IMR-90 (cell line): Measurements from ENCODE around the gene FGFR4. TPM values are rescaled to one million over a fixed set of nuclear protein-coding genes. Genes with fewer than 3 reads are reported as not detected.

Source experiments
- ATAC-seq: fragments of 200-7000 bp; cut with Tn5 transposase; 2 replicates; pipeline ENCODE4 v1.9.1; 2020; ENCODE audit warnings: low read depth, mild to moderate bottlenecking, moderate library complexity
- BruUV-seq: library from RNA; stranded (reverse); fragments of 400-500 nt; replicated peaks from 2 replicates; lab custom pipeline; 2021; lab: Mats Ljungman, UMichigan
- CTCF ChIA-PET: fragments of 300-600 bp; formaldehyde crosslinking; extraction: SDS; loops from one replicate; lab custom pipeline; 2021; ENCODE audit warnings: antibody characterized with exemption; lab: Yijun Ruan, JAX
- POLR2A ChIA-PET: fragments of 300-600 bp; sonication (Branson Sonifier 250); formaldehyde crosslinking; loops from one replicate; lab custom pipeline; 2022; ENCODE audit warnings: antibody characterized with exemption; ENCODE audit not compliant: unreplicated experiment; lab: Charles Lee
- DNase-seq: peaks from one replicate; pipeline ENCODE4 v3.0.0; 2013
- H2AFZ ChIP-seq: replicated peaks from 2 replicates; pipeline ENCODE3; 2013; ENCODE audit warnings: low read length, mild to moderate bottlenecking; ENCODE audit not compliant: poor library complexity
- H2AK5ac ChIP-seq: 2 replicates; pipeline ENCODE4 v1.6.1; 2013; ENCODE audit warnings: low read depth, low read length, inconsistent platforms
- H2AK9ac ChIP-seq: replicated peaks from 2 replicates; pipeline ENCODE3; 2013; ENCODE audit warnings: mild to moderate bottlenecking, low read depth, low read length, moderate library complexity; ENCODE audit not compliant: poor library complexity
- H2BK120ac ChIP-seq: 2 replicates; pipeline ENCODE4 v1.6.1; 2013; ENCODE audit warnings: low read depth, low read length, inconsistent platforms
- H2BK15ac ChIP-seq: 3 replicates; pipeline ENCODE4 v1.6.1; 2013; ENCODE audit warnings: low read depth, low read length, inconsistent platforms
- H2BK20ac ChIP-seq: 2 replicates; pipeline ENCODE4 v1.6.1; 2013; ENCODE audit warnings: low read depth, mild to moderate bottlenecking, inconsistent platforms, low read length, moderate library complexity
- H2BK5ac ChIP-seq: 2 replicates; pipeline ENCODE4 v1.6.1; 2013; ENCODE audit warnings: mild to moderate bottlenecking, low read depth, low read length, inconsistent platforms; ENCODE audit not compliant: poor library complexity, severe bottlenecking
- H3K14ac ChIP-seq: replicated peaks from 2 replicates; pipeline ENCODE4 v1.6.1; 2013; ENCODE audit warnings: low read depth, low read length, inconsistent platforms
- H3K18ac ChIP-seq: 2 replicates; pipeline ENCODE4 v1.6.1; 2013; ENCODE audit warnings: low read depth, low read length, control low read depth
- H3K23ac ChIP-seq: 2 replicates; pipeline ENCODE4 v1.6.1; 2013; ENCODE audit warnings: low read depth, low read length, inconsistent platforms
- H3K27ac ChIP-seq: 2 replicates; pipeline ENCODE4 v1.5.1; 2013; ENCODE audit warnings: mild to moderate bottlenecking, control low read depth, low read length; ENCODE audit not compliant: insufficient read depth
- H3K27me3 ChIP-seq: 2 replicates; pipeline ENCODE4 v1.6.1; 2013; ENCODE audit warnings: low read length; ENCODE audit not compliant: control insufficient read depth, insufficient read depth
- H3K36me3 ChIP-seq: 2 replicates; pipeline ENCODE4 v1.6.1; 2013; ENCODE audit warnings: low read length, mixed read lengths; ENCODE audit not compliant: control insufficient read depth, insufficient read depth
- H3K4ac ChIP-seq: 2 replicates; pipeline ENCODE4 v1.6.1; 2013; ENCODE audit warnings: low read depth, low read length, inconsistent platforms
- H3K4me1 ChIP-seq: 2 replicates; pipeline ENCODE4 v1.6.1; 2013; ENCODE audit warnings: low read length, mixed read lengths; ENCODE audit not compliant: control insufficient read depth, insufficient read depth
- H3K4me2 ChIP-seq: 2 replicates; pipeline ENCODE4 v1.6.1; 2013; ENCODE audit warnings: low read depth, mild to moderate bottlenecking, control low read depth, low read length, moderate library complexity
- H3K4me3 ChIP-seq: 2 replicates; pipeline ENCODE4 v1.5.1; 2013; ENCODE audit warnings: low read depth, mild to moderate bottlenecking, control low read depth, low read length, moderate library complexity; ENCODE audit not compliant: insufficient read depth
- H3K56ac ChIP-seq: 2 replicates; pipeline ENCODE4 v1.6.1; 2013; ENCODE audit warnings: low read length, inconsistent platforms; ENCODE audit not compliant: insufficient read depth; ENCODE audit errors: extremely low read depth
- H3K79me1 ChIP-seq, 2 experiments: 2 replicates each; pipeline ENCODE4 v1.6.1; 2013; ENCODE audit warnings: low read length in 2 of 2, inconsistent platforms in 1 of 2, low read depth in 1 of 2
- H3K9ac ChIP-seq: 2 replicates; pipeline ENCODE4 v1.6.1; 2013; ENCODE audit warnings: low read depth, low read length, control low read depth
- H3K9me1 ChIP-seq: 2 replicates; pipeline ENCODE4 v1.6.1; 2013; ENCODE audit warnings: low read length, inconsistent platforms; ENCODE audit not compliant: insufficient read depth
- H3K9me3 ChIP-seq: 2 replicates; pipeline ENCODE4 v1.6.1; 2013; ENCODE audit warnings: low read length; ENCODE audit not compliant: control insufficient read depth, insufficient read depth
- H4K20me1 ChIP-seq: 2 replicates; pipeline ENCODE4 v1.6.1; 2013; ENCODE audit warnings: low read length, inconsistent platforms; ENCODE audit not compliant: insufficient read depth
- H4K5ac ChIP-seq: 2 replicates; pipeline ENCODE4 v1.6.1; 2013; ENCODE audit warnings: mild to moderate bottlenecking, low read depth, low read length, control low read depth
- H4K8ac ChIP-seq, 2 experiments: 2 replicates each; pipeline ENCODE4 v1.6.1; 2013; ENCODE audit warnings: low read depth in 2 of 2, low read length in 2 of 2, control low read depth in 1 of 2, inconsistent platforms in 1 of 2
- H4K91ac ChIP-seq: 2 replicates; pipeline ENCODE4 v1.6.1; 2013; ENCODE audit warnings: low read depth, low read length, inconsistent platforms; ENCODE audit not compliant: insufficient read depth
- BHLHE40 ChIP-seq: fragments of 150-350 bp; IDR thresholded peaks from 2 replicates; pipeline ENCODE4 v1.6.1; 2016; ENCODE audit warnings: mild to moderate bottlenecking, low read depth, low read length
- CEBPB ChIP-seq: IDR thresholded peaks from 2 replicates; pipeline ENCODE4 v1.6.1; 2012; ENCODE audit warnings: low read depth, low read length, improper control_type of control experiment
- CHD1 ChIP-seq: IDR thresholded peaks from 2 replicates; pipeline ENCODE4 v1.6.1; 2012; ENCODE audit warnings: low read depth, low read length, improper control_type of control experiment
- MAFK ChIP-seq: IDR thresholded peaks from 2 replicates; pipeline ENCODE4 v1.6.1; 2012; ENCODE audit warnings: low read depth, low read length, improper control_type of control experiment
- MXI1 ChIP-seq: IDR thresholded peaks from 2 replicates; pipeline ENCODE4 v1.6.1; 2012; ENCODE audit warnings: low read depth, mild to moderate bottlenecking, low read length, moderate library complexity, borderline replicate concordance
- NFE2L2 ChIP-seq: fragments of 150-350 bp; IDR thresholded peaks from 2 replicates; pipeline ENCODE4 v1.6.1; 2016; ENCODE audit warnings: low read depth, mild to moderate bottlenecking, low read length
- RCOR1 ChIP-seq: IDR thresholded peaks from 2 replicates; pipeline ENCODE4 v1.6.1; 2012; ENCODE audit warnings: mild to moderate bottlenecking, low read length, improper control_type of control experiment; ENCODE audit not compliant: insufficient replicate concordance
- RFX5 ChIP-seq: IDR thresholded peaks from 2 replicates; pipeline ENCODE4 v1.8.0; 2012; ENCODE audit warnings: low read depth, mild to moderate bottlenecking, low read length, moderate library complexity
- WGBS, 2 experiments: methylation state at CpG; one replicate each; pipeline versions ENCODE4 v1.1.5 to v1.1.7; 2013; ENCODE audit warnings: missing lambda C conversion rate in 2 of 2; ENCODE audit not compliant: insufficient read length in 1 of 2; ENCODE audit errors: extremely low coverage in 2 of 2; 5-methylcytosine and 5-hydroxymethylcytosine counted together
- dilution Hi-C: fragments of 300-500 bp; cut with HindIII; formaldehyde crosslinking; loops from one replicate; pipeline ENCODE4 v1.14.3; 2018; ENCODE audit warnings: low sequenced_read_pairs; ENCODE audit not compliant: unreplicated experiment
- in situ Hi-C: fragments of 300-500 bp; cut with MboI; formaldehyde crosslinking; loops from 3 replicates; pipeline ENCODE4 v1.14.3; 2019; ENCODE audit warnings: low sequenced_read_pairs, inconsistent platforms, mixed read lengths
- intact Hi-C: fragments of 100-400 bp; cut with micrococcal nuclease; formaldehyde crosslinking; loops from 2 replicates; pipeline ENCODE4 v1.10.0; 2022
- polyA plus RNA-seq, 3 experiments: library from polyadenylated mRNA; depleted of rRNA; stranded (reverse); fragments of >200 nt; gene quantifications; 2 replicates each; pipeline ENCODE4 v1.2.3, GENCODE V29; 2012; ENCODE audit warnings: low replicate concordance in 1 of 3
- total RNA-seq: library from RNA; depleted of rRNA; stranded (reverse); fragments of >200 nt; gene quantifications from 2 replicates; pipeline ENCODE4 v1.2.3, GENCODE V29; 2012

The FGFR4 gene
- total and polyA plus RNA-seq, 2 of the 4 experiments (the other 2 are of a cell fraction): 0.90 to 2.4 TPM

GRCh38 chr5:177126771-177127170 is 40.1 kb downstream of the FGFR4 start:
- no TSS peak for BruUV-seq
- H4K20me1 ChIP-seq: no peaks in the 10 kb centered on the region
- H3K27me3 ChIP-seq: no peaks in the 10 kb centered on the region
- CTCF ChIA-PET: no interaction called here
- H3K56ac ChIP-seq: no peak overlapping the region
- H2AK5ac ChIP-seq: no peak overlapping the region
- intact Hi-C loops: no loop called here
- H4K8ac ChIP-seq: no peak overlapping the region
- peaks cover 4% of the 10 kb centered on the region for H3K4me1 ChIP-seq
- H4K91ac ChIP-seq: no peak overlapping the region
- no peaks in the 10 kb centered on the region for H3K9me3 ChIP-seq
- no peak overlapping the region for H2AK9ac ChIP-seq
- no CpG with 5 or more reads among the region's 1 CpG for WGBS, 2 experiments
- no peak overlapping the region for H3K27ac ChIP-seq
- no peak overlapping the region for H3K4ac ChIP-seq
- peak overlapping the region; percentile 51 for H2AFZ ChIP-seq
- no peak overlapping the region for H3K9ac ChIP-seq
- no peak for DNase-seq
- H3K9me1 ChIP-seq: peaks cover 19% of the 10 kb centered on the region
- no peak overlapping the region for H2BK15ac ChIP-seq
- H2BK20ac ChIP-seq: no peak overlapping the region
- no peak overlapping the region for H3K23ac ChIP-seq
- in situ Hi-C loops: no loop called here
- POLR2A ChIA-PET: no interaction called here
- TF ChIP-seq RFX5 (no peak), BHLHE40 (no peak), RCOR1 (no peak), NFE2L2 (no peak), MAFK (no peak), MXI1 (no peak), CHD1 (no peak), CEBPB (no peak)
- H4K5ac ChIP-seq: no peak overlapping the region
- H3K4me2 ChIP-seq: no peak overlapping the region
- no peaks in the 10 kb centered on the region for H3K36me3 ChIP-seq
- dilution Hi-C loops: no loop called here
- no peak overlapping the region for H2BK120ac ChIP-seq
- H2BK5ac ChIP-seq: no peak overlapping the region
- ATAC-seq: no peak
- H3K79me1 ChIP-seq: no peaks in the 10 kb centered on the region
- H3K18ac ChIP-seq: no peak overlapping the region
- H3K14ac ChIP-seq: no peak overlapping the region
- no peak overlapping the region for H3K4me3 ChIP-seq
